Mucosa of descending colon (tissue), 3 donors: ENCODE measurements around the gene GAGE12G. TPM values are rescaled to one million over a fixed set of nuclear protein-coding genes. Genes with fewer than 3 reads are reported as not detected.

Experiments
- ATAC-seq: fragments of 200-7000 bp; cut with Tn5 transposase; one replicate; pipeline ENCODE4 v1.9.1; 2020; ENCODE audit warnings: mild to moderate bottlenecking, moderate library complexity
- DNase-seq, 3 donors: peaks; one replicate each; pipeline ENCODE4 v3.0.0-alpha.2; 2020
- H3K36me3 ChIP-seq: fragments of 200-600 bp; one replicate; pipeline ENCODE4 v1.8.0; 2021; ENCODE audit warnings: low read depth, mild to moderate bottlenecking
- H3K4me1 ChIP-seq: fragments of 200-600 bp; one replicate; pipeline ENCODE4 v1.8.0; 2021; ENCODE audit warnings: low read depth, mild to moderate bottlenecking
- H3K4me3 ChIP-seq: fragments of 200-600 bp; one replicate; pipeline ENCODE4 v1.8.0; 2021; ENCODE audit warnings: mild to moderate bottlenecking
- H3K9me3 ChIP-seq: fragments of 200-600 bp; one replicate; pipeline ENCODE4 v1.8.0; 2021; ENCODE audit warnings: mild to moderate bottlenecking
- CTCF ChIP-seq: fragments of 200-600 bp; IDR thresholded peaks from one replicate; pipeline ENCODE4 v1.8.0; 2022; ENCODE audit warnings: antibody characterized with exemption, mild to moderate bottlenecking
- intact Hi-C, 2 donors: fragments of 100-400 bp; cut with DNase I in 1 of 2; cut with micrococcal nuclease in 1 of 2; formaldehyde crosslinking; loops; one replicate each; pipeline versions ENCODE4 v1.11.0 to v1.11.1; 2022; cut with DNase I, micrococcal nuclease
- total RNA-seq, 3 donors: library from RNA; stranded (reverse); fragmentation: NEBNext Ultra II Directional in 2 of 3; extraction: Animal tissue kit (Norgen Biotek cat#: 25700) in 2 of 3; gene quantifications; one replicate each; pipeline versions ENCODE4 v1.2.1 to v1.2.4, GENCODE V29; 2021 to 2023
- donor health status: DM: no; HTN: no; CAD: no; lungs with moderate emphysema.
- donor health status: DM: no; HTN: no; CAD: no.
- donor health status: DM: no; HTN: yes; CAD: no.

The GAGE12G gene
- total RNA-seq, 3 donors from 2014 or later: not detected

GRCh38 chrX:49610718-49611310, 40.6 kb downstream of the GAGE12G start:
- H3K4me1 ChIP-seq: no peaks in the 10 kb centered on the region
- no peaks in the 10 kb centered on the region for H3K36me3 ChIP-seq
- H3K9me3 ChIP-seq: no peaks in the 10 kb centered on the region
- no peak for TF ChIP-seq CTCF
- no peak for DNase-seq
- intact Hi-C loops: no loop called here
- ATAC-seq: no peak
- no peak overlapping the region for H3K4me3 ChIP-seq

- Histone ChIP-seq H3K36me3 (no peaks in the 10 kb centered on the region), H3K4me1 (no peaks in the 10 kb centered on the region), H3K4me3 (no peak overlapping the region), H3K9me3 (no peaks in the 10 kb centered on the region)
- intact Hi-C loops: no loop called here
- no peak for DNase-seq
- TF ChIP-seq CTCF: no peak
- no peak for ATAC-seq
Measured at GRCh38 chrX:49618574-49618973, 48.4 kb downstream of the GAGE12G start.

Other genes starting within 250 kb of the GAGE12G start
- not detected for gene GAGE12J, start 248.4 kb upstream of the GAGE12G start, total RNA-seq
- not detected for gene GAGE13, start 238.8 kb upstream of the GAGE12G start, total RNA-seq
- not detected for gene GAGE12C, start 38.2 kb upstream of the GAGE12G start, total RNA-seq
- gene GAGE12D, start 28.7 kb upstream of the GAGE12G start, total RNA-seq: not detected
- not detected for gene GAGE12E, start 19.1 kb upstream of the GAGE12G start, total RNA-seq
- gene GAGE12F, start 9.6 kb upstream of the GAGE12G start, total RNA-seq: not detected
- gene GAGE12H, start 9.5 kb downstream of the GAGE12G start, total RNA-seq: not detected
- gene GAGE2A, start 19.1 kb downstream of the GAGE12G start, total RNA-seq: not detected
- gene GAGE1, start 28.6 kb downstream of the GAGE12G start, total RNA-seq: not detected
- not detected for gene PAGE1, start 125.6 kb downstream of the GAGE12G start, total RNA-seq